Pancreas (tissue), 10 donors: ENCODE data around the gene SULT4A1. TPM values are rescaled to one million over a fixed set of nuclear protein-coding genes. Genes with fewer than 3 reads are reported as not detected.

Experiments
- ATAC-seq, 4 donors: fragments of 200-7000 bp; cut with Tn5 transposase; one replicate each; pipeline versions ENCODE4 v1.8.0 to v1.9.1; 2020; ENCODE audit warnings: mild to moderate bottlenecking in 4 of 4, moderate library complexity in 4 of 4
- DNase-seq, 6 donors: peaks; one replicate each; pipeline ENCODE4 v3.0.0-alpha.2; 2020
- FAIRE-seq: peaks from 2 replicates; lab custom pipeline; 2012; peaks lifted over from hg19 to GRCh38; lab: Jason Lieb, UNC
- H3K27ac ChIP-seq, 4 donors: fragments of 200-600 bp; sonication (generic); 1 replicate in 3 of 4; 2 replicates in 1 of 4; pipeline versions ENCODE4 v1.5.0 to v1.8.0; 2020
- H3K27me3 ChIP-seq, 4 donors: fragments of 200-600 bp; one replicate each; pipeline ENCODE4 v1.8.0; 2021
- H3K36me3 ChIP-seq, 3 donors: fragments of 200-600 bp; sonication (generic) in 1 of 3; one replicate each; pipeline versions ENCODE4 v1.5.0 to v1.8.0; 2020 to 2021
- H3K4me1 ChIP-seq, 3 donors: fragments of 200-600 bp; one replicate each; pipeline ENCODE4 v1.8.0; 2021
- H3K4me3 ChIP-seq, 4 donors: fragments of 200-600 bp; sonication (generic) in 2 of 4; one replicate each; pipeline versions ENCODE4 v1.5.0 to v1.8.0; 2020 to 2021
- H3K9me3 ChIP-seq, 4 donors: fragments of 200-600 bp; one replicate each; pipeline ENCODE4 v1.8.0; 2021
- CTCF ChIP-seq, 4 donors: fragments of 200-600 bp; sonication (generic) in 3 of 4; IDR thresholded peaks; one replicate each; pipeline versions ENCODE4 v1.5.0 to v1.8.0; 2021; ENCODE audit warnings: antibody characterized with exemption in 4 of 4
- WGBS, 2 donors: extraction: QIAGEN DNeasy Blood & Tissue Kit; methylation state at CpG; one replicate each; pipeline ENCODE4 v1.1.7; 2013; 5-methylcytosine and 5-hydroxymethylcytosine counted together
- intact Hi-C, 3 donors: fragments of 100-400 bp; cut with DNase I; formaldehyde crosslinking; loops; one replicate each; pipeline versions ENCODE4 v1.11.1 to v1.14.2; 2022
- polyA plus RNA-seq, 2 donors: library from polyadenylated mRNA; stranded (reverse); fragments of 200-250 nt; gene quantifications; one replicate each; pipeline ENCODE4 v1.2.3, GENCODE V29; 2013
- total RNA-seq, 6 donors: library from RNA; stranded (reverse); fragmentation: NEBNext Ultra II Directional in 4 of 6; extraction: Animal tissue kit (Norgen Biotek cat#: 25700) in 4 of 6; gene quantifications; one replicate each; pipeline versions ENCODE4 v1.2.1 to v1.2.4, GENCODE V29; 2021 to 2023
- donor health status: healthy with polysubstance abuse.
- donor health status: DM: no; HTN: no; CAD: no; lungs with moderate emphysema.
- donor health status: DM: no; HTN: no; CAD: no.
- donor health status: control.
- donor health status: control.
- donor health status: Bipolar disorder and iron deficiency.
- donor health status: DM: yes; HTN: yes; CAD: no.
- donor health status: DM: no; HTN: no; CAD: no.
- donor health status: DM: no; HTN: no; CAD: no.
- donor health status: DM: yes; HTN: yes; CAD: no.

The SULT4A1 gene
- total and polyA plus RNA-seq, 8 donors = 0.09 to 5.4 (median 0.37) TPM; not detected in 1

- no peak for TF ChIP-seq CTCF (IDR thresholded peaks at IDR 0.05)
- Histone ChIP-seq H3K9me3 (no peaks in the 10 kb centered on the region), H3K36me3 (no peaks in the 10 kb centered on the region), H3K4me1 (no peaks in the 10 kb centered on the region), H3K4me3 (no peak overlapping the region), H3K27ac (no peak overlapping the region), H3K27me3 (no peaks in the 10 kb centered on the region)
- DNase-seq (peak in 1 of 6 donors; percentile 6), FAIRE-seq (no peak), ATAC-seq (no peak)
- intact Hi-C loops = loop anchor here in 1 of 3 donors (10.0 kb wide), 1 partner anchor 449 kb away; no protein-coding TSS in a partner anchor
- 72 to 79% methylated on average over 20 to 21 of the region's 21 CpGs for WGBS, 2 donors
These were observed 18.4 kb downstream of the SULT4A1 start for GRCh38 chr22:43843783-43844530.

- no peak for TF ChIP-seq CTCF (IDR thresholded peaks at IDR 0.05)
- no peak for FAIRE-seq
- Histone ChIP-seq H3K4me3 (no peak overlapping the region), H3K9me3 (no peaks in the 10 kb centered on the region), H3K27ac (no peak overlapping the region), H3K4me1 (no peaks in the 10 kb centered on the region), H3K36me3 (no peaks in the 10 kb centered on the region), H3K27me3 (no peaks in the 10 kb centered on the region)
- 79 to 84% methylated on average over 21 of the region's 21 CpGs for WGBS, 2 donors
- no peak for ATAC-seq
- intact Hi-C loops = loop anchor here in 1 of 3 donors (10.0 kb wide), 1 partner anchor 447 kb away; no protein-coding TSS in a partner anchor
- DNase-seq = peak in 3 of 6 donors; percentile 7 to 40 (median 37)
These were observed 20.6 kb downstream of the SULT4A1 start for GRCh38 chr22:43841742-43842141.

GRCh38 chr22:43840851-43841250, 21.5 kb downstream of the SULT4A1 start:
- Histone ChIP-seq H3K27me3 (no peaks in the 10 kb centered on the region), H3K36me3 (no peaks in the 10 kb centered on the region), H3K9me3 (no peaks in the 10 kb centered on the region), H3K4me3 (no peak overlapping the region), H3K27ac (no peak overlapping the region), H3K4me1 (no peaks in the 10 kb centered on the region)
- FAIRE-seq = no peak
- 68 to 80% methylated on average over 16 of the region's 16 CpGs for WGBS, 2 donors
- intact Hi-C loops = loop anchor here in 1 of 3 donors (10.0 kb wide), 1 partner anchor 446 kb away; no protein-coding TSS in a partner anchor
- no peak for TF ChIP-seq CTCF (IDR thresholded peaks at IDR 0.05)
- DNase-seq = peak in 2 of 6 donors; percentile 10 to 44
- ATAC-seq = no peak

GRCh38 chr22:43840431-43840830, 21.9 kb downstream of the SULT4A1 start:
- ATAC-seq = no peak
- no peak overlapping the region for H3K4me3 ChIP-seq
- no peaks in the 10 kb centered on the region for H3K27me3 ChIP-seq
- no peaks in the 10 kb centered on the region for H3K36me3 ChIP-seq
- peak in 2 of 6 donors; percentile 3 to 47 for DNase-seq
- H3K27ac ChIP-seq = no peak overlapping the region
- no peaks in the 10 kb centered on the region for H3K9me3 ChIP-seq
- intact Hi-C loops = loop anchor here in 1 of 3 donors (10.0 kb wide), 1 partner anchor 446 kb away; no protein-coding TSS in a partner anchor
- 71 to 84% methylated on average over 10 to 13 of the region's 13 CpGs for WGBS, 2 donors
- H3K4me1 ChIP-seq = no peaks in the 10 kb centered on the region
- no peak for TF ChIP-seq CTCF (IDR thresholded peaks at IDR 0.05)
- FAIRE-seq = no peak

- intact Hi-C loops = loop anchor here in 1 of 3 donors (10.0 kb wide), 1 partner anchor 445 kb away; no protein-coding TSS in a partner anchor
These were observed 22.5 kb downstream of the SULT4A1 start for GRCh38 chr22:43839781-43840180.

More at GRCh38 chr22:43839781-43840180, 22.5 kb downstream of the SULT4A1 start:
- FAIRE-seq = no peak
- no peaks in the 10 kb centered on the region for H3K9me3 ChIP-seq
- TF ChIP-seq CTCF (IDR thresholded peaks at IDR 0.05) = no peak
- H3K27me3 ChIP-seq = no peaks in the 10 kb centered on the region
- no peak overlapping the region for H3K4me3 ChIP-seq
- no peak overlapping the region for H3K27ac ChIP-seq
- WGBS, 2 donors = 38 to 45% methylated on average over 8 of the region's 8 CpGs
- no peak for ATAC-seq
- peak in 1 of 6 donors; percentile 7 for DNase-seq
- H3K36me3 ChIP-seq = no peaks in the 10 kb centered on the region
- H3K4me1 ChIP-seq = no peaks in the 10 kb centered on the region
